Hepatocyte (in vitro differentiated cells): ENCODE measurements around the gene GGNBP2.

ENCODE experiments used
- CTCF ChIP-seq: fragments of 200-600 bp; sonication (generic); IDR thresholded peaks from 2 replicates; pipeline ENCODE4 v1.5.1; 2016; ENCODE audit warnings: antibody characterized with exemption, mild to moderate bottlenecking; ENCODE audit not compliant: poor library complexity
- EZH2 ChIP-seq: fragments of 200-600 bp; sonication (generic); IDR thresholded peaks from 2 replicates; pipeline ENCODE4 v1.6.1; 2016; ENCODE audit warnings: antibody characterized with exemption, mild to moderate bottlenecking, borderline replicate concordance
- EZH2phosphoT487 ChIP-seq: fragments of 200-600 bp; sonication (generic); IDR thresholded peaks from one replicate; pipeline ENCODE4 v1.6.1; 2018; ENCODE audit warnings: antibody characterized with exemption, mild to moderate bottlenecking, low read depth, moderate library complexity; ENCODE audit not compliant: unreplicated experiment, severe bottlenecking

- no peak for TF ChIP-seq CTCF
- no peak for TF ChIP-seq EZH2
- no peak for TF ChIP-seq EZH2phosphoT487
Observed at GRCh38 chr17:36495076-36495578, 49.6 kb upstream of the GGNBP2 start.
